Sigmoid colon (tissue), 7 donors: ENCODE data around the gene NLN. TPM values are rescaled to one million over a fixed set of nuclear protein-coding genes. Genes with fewer than 3 reads are reported as not detected.
"Not testable (repeated sequence)": the region's sequence is repeated elsewhere in the genome, so short reads cannot be mapped to it uniquely, and the experiment has no call there.

ENCODE experiments used
- DNase-seq: peaks from one replicate; pipeline ENCODE4 v3.0.0-alpha.2; 2019
- H3K27ac ChIP-seq, 4 donors: fragments of 200-600 bp; sonication (generic); one replicate each; pipeline ENCODE4 v1.5.1; 2016 to 2019; ENCODE audit warnings: mild to moderate bottlenecking in 1 of 4
- H3K27me3 ChIP-seq, 3 donors: fragments of 200-600 bp; sonication (generic); one replicate each; pipeline ENCODE4 v1.5.1; 2019; ENCODE audit warnings: mild to moderate bottlenecking in 1 of 3
- H3K36me3 ChIP-seq, 4 donors: fragments of 200-600 bp; sonication (generic); one replicate each; pipeline ENCODE4 v1.5.1; 2016 to 2019
- H3K4me1 ChIP-seq, 4 donors: fragments of 200-600 bp; sonication (generic); one replicate each; pipeline ENCODE4 v1.5.1; 2017 to 2019
- H3K4me3 ChIP-seq, 4 donors: fragments of 200-600 bp; sonication (generic); one replicate each; pipeline ENCODE4 v1.5.1; 2017 to 2019; ENCODE audit warnings: mild to moderate bottlenecking in 2 of 4, moderate library complexity in 1 of 4
- H3K9me3 ChIP-seq, 4 donors: fragments of 200-600 bp in 3 of 4; sonication (generic) in 3 of 4; one replicate each; pipeline versions ENCODE4 v1.5.1 to v1.6.1; 2013 to 2019
- CTCF ChIP-seq, 4 experiments: fragments of 450-650 bp in 3 of 4; fragments of 200-600 bp in 1 of 4; IDR thresholded peaks; one replicate each; pipeline ENCODE4 v1.5.1; 2016 to 2019; ENCODE audit warnings: antibody characterized with exemption in 4 of 4, mild to moderate bottlenecking in 3 of 4, moderate library complexity in 2 of 4
- EP300 ChIP-seq, 4 donors: sonication (generic); formaldehyde crosslinking; IDR thresholded peaks; one replicate each; pipeline ENCODE4 v1.6.1; 2017; ENCODE audit warnings: antibody characterized with exemption in 4 of 4
- POLR2A ChIP-seq, 2 donors: fragments of 450-650 bp; IDR thresholded peaks; one replicate each; pipeline ENCODE4 v1.6.1; 2016; ENCODE audit warnings: antibody characterized with exemption in 2 of 2, mild to moderate bottlenecking in 2 of 2, moderate library complexity in 2 of 2
- POLR2AphosphoS5 ChIP-seq, 4 donors: sonication (generic); formaldehyde crosslinking; IDR thresholded peaks; one replicate each; pipeline ENCODE4 v1.6.1; 2017; ENCODE audit warnings: antibody characterized with exemption in 4 of 4
- WGBS, 2 donors: extraction: QIAGEN DNeasy Blood & Tissue Kit; methylation state at CpG; one replicate each; pipeline ENCODE4 v1.1.7; 2013; 5-methylcytosine and 5-hydroxymethylcytosine counted together
- intact Hi-C: fragments of 100-400 bp; cut with DNase I; formaldehyde crosslinking; loops from one replicate; pipeline ENCODE4 v1.15.1; 2023
- polyA plus RNA-seq, 3 donors: library from polyadenylated mRNA; stranded (reverse); fragments of 200-250 nt; gene quantifications; one replicate each; pipeline ENCODE4 v1.2.3, GENCODE V29; 2013
- total RNA-seq, 4 donors: library from RNA; depleted of rRNA; stranded (reverse); fragments of >200 nt; gene quantifications; one replicate each; pipeline ENCODE4 v1.1.0, GENCODE V29; 2016
- donor health status: healthy with polysubstance abuse.
- donor health status: Bipolar disorder and iron deficiency.
- donor health status: healthy.

NLN gene
- total and polyA plus RNA-seq, 7 donors = 4.8 to 43.7 (median 7.8) TPM

- H3K27me3 ChIP-seq = no peaks in the 10 kb centered on the region
- no peak overlapping the region for H3K27ac ChIP-seq
- WGBS, 2 donors = 95 to 96% methylated on average over 2 of the region's 2 CpGs
- intact Hi-C loops = no loop called here
- H3K4me1 ChIP-seq = peaks cover 0 to 8% (median 3%) of the 10 kb centered on the region in 4 donors
- no peaks in the 10 kb centered on the region for H3K36me3 ChIP-seq
- no peaks in the 10 kb centered on the region for H3K9me3 ChIP-seq
- TF ChIP-seq POLR2AphosphoS5 (IDR thresholded peaks at IDR 0.05) = no peak
- no peak for TF ChIP-seq POLR2A (IDR thresholded peaks at IDR 0.05)
- no peak for TF ChIP-seq EP300 (IDR thresholded peaks at IDR 0.05)
- no peak for TF ChIP-seq CTCF (IDR thresholded peaks at IDR 0.05)
- DNase-seq = no peak
- no peak overlapping the region for H3K4me3 ChIP-seq
Measured at GRCh38 chr5:65771266-65771665, 49.3 kb downstream of the NLN start.

- H3K27ac ChIP-seq, H3K36me3 ChIP-seq, intact Hi-C loops, H3K27me3 ChIP-seq, H3K4me3 ChIP-seq, DNase-seq, H3K9me3 ChIP-seq, H3K4me1 ChIP-seq: not testable (repeated sequence)
- WGBS, 2 donors = 98 to 99% methylated on average over 2 of the region's 2 CpGs
Measured at GRCh38 chr5:65772963-65773362, 51.0 kb downstream of the NLN start.

DNA sequence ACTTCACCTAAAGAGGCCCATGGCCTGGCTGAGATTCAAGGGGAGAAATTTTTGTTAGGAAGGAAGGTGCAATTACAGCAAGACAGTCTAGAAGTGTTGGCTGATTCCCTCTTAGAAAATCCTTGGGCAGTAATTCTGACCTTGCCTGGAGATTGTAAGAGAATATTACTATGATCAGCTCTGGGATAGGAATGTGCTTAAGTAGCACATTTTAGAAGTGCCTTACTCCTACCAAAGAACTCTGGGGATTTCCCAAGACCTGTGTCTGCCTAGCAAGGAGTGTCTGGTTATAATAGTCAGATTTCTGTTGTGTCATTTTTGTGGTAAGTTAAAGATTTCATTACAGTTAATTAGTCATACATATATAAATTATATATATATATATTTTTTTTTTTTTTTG, 52.3 kb downstream of the NLN start:
- no peaks in the 10 kb centered on the region for H3K9me3 ChIP-seq
- H3K27ac ChIP-seq = no peak overlapping the region
- H3K36me3 ChIP-seq = no peaks in the 10 kb centered on the region
- intact Hi-C loops = no loop called here
- no peaks in the 10 kb centered on the region for H3K27me3 ChIP-seq
- no peak for DNase-seq
- no peak overlapping the region for H3K4me3 ChIP-seq
- peaks cover 0 to 6% (median 0%) of the 10 kb centered on the region in 4 donors for H3K4me1 ChIP-seq
- no peak for TF ChIP-seq POLR2AphosphoS5 (IDR thresholded peaks at IDR 0.05)
- TF ChIP-seq POLR2A (IDR thresholded peaks at IDR 0.05) = no peak
- TF ChIP-seq CTCF (IDR thresholded peaks at IDR 0.05) = no peak
- TF ChIP-seq EP300 (IDR thresholded peaks at IDR 0.05) = no peak

DNA sequence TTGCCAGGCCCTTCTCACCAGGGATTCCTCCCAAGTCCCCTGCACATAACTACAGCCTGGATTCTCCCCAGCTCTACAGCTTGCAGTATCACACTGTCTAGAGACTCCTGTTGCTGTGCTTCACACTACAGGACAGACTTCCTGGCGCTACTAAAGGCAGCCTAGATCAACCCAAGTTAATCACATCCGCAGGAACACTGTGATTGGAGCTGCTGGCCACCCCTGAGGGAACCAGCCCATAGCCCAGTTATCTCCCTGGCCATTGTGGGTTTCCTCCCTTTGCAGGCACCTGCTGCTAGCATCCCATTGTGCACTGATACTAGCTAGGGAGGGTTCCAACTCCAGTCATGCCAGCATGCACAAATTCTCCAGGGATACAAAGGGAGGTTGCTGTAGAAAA, 53.5 kb downstream of the NLN start:
- 96% methylated on average over 2 of the region's 2 CpGs for WGBS, 2 donors

GRCh38 chr5:65776441-65777141, 54.6 kb downstream of the NLN start:
- H3K4me1 ChIP-seq = no peaks in the 10 kb centered on the region
- DNase-seq = no peak
- peaks cover 0 to 10% (median 0%) of the 10 kb centered on the region in 4 donors for H3K36me3 ChIP-seq
- WGBS, 2 donors = 85 to 97% methylated on average over 3 of the region's 3 CpGs
- H3K9me3 ChIP-seq = no peaks in the 10 kb centered on the region
- H3K27me3 ChIP-seq = no peaks in the 10 kb centered on the region
- H3K27ac ChIP-seq = no peak overlapping the region
- TF ChIP-seq POLR2AphosphoS5 (IDR thresholded peaks at IDR 0.05) (no peak), POLR2A (IDR thresholded peaks at IDR 0.05) (no peak), EP300 (IDR thresholded peaks at IDR 0.05) (no peak), CTCF (IDR thresholded peaks at IDR 0.05) (no peak)
- no peak overlapping the region for H3K4me3 ChIP-seq
- intact Hi-C loops = no loop called here

More for the DNA sequence above, 53.5 kb downstream of the NLN start:
- no peaks in the 10 kb centered on the region for H3K9me3 ChIP-seq
- DNase-seq = no peak
- intact Hi-C loops = no loop called here
- no peaks in the 10 kb centered on the region for H3K27me3 ChIP-seq
- H3K4me3 ChIP-seq = no peak overlapping the region
- H3K4me1 ChIP-seq = no peaks in the 10 kb centered on the region
- TF ChIP-seq EP300 (IDR thresholded peaks at IDR 0.05) (no peak), CTCF (IDR thresholded peaks at IDR 0.05) (no peak), POLR2AphosphoS5 (IDR thresholded peaks at IDR 0.05) (no peak), POLR2A (IDR thresholded peaks at IDR 0.05) (no peak)
- H3K27ac ChIP-seq = no peak overlapping the region
- H3K36me3 ChIP-seq = no peaks in the 10 kb centered on the region
